CD4-positive, alpha-beta memory T cell (primary cell): Measurements from ENCODE around the gene EPHA10. TPM values are rescaled to one million over a fixed set of nuclear protein-coding genes. Genes with fewer than 3 reads are reported as not detected.

Experiments used
- CTCF ChIA-PET: fragments of 350-600 bp; sonication (Branson Sonifier 250); formaldehyde crosslinking; loops from one replicate; lab custom pipeline; 2021; ENCODE audit warnings: inconsistent platforms; ENCODE audit not compliant: partially characterized antibody; lab: Charles Lee
- POLR2A ChIA-PET: fragments of 350-600 bp; sonication (Branson Sonifier 250); formaldehyde crosslinking; loops from one replicate; lab custom pipeline; 2021; ENCODE audit not compliant: partially characterized antibody; lab: Charles Lee
- DNase-seq, 5 donors: peaks; one replicate each; pipeline versions ENCODE4 v3.0.0 to v3.0.0-alpha.2; 2020 to 2022; ENCODE audit warnings: mixed read lengths in 1 of 5
- H3K27ac ChIP-seq: one replicate; pipeline ENCODE4 v1.7.0; 2013; ENCODE audit warnings: low read depth, low read length
- H3K27me3 ChIP-seq: 2 replicates; pipeline ENCODE4 v1.7.0; 2013; ENCODE audit warnings: mild to moderate bottlenecking, low read length, moderate library complexity; ENCODE audit not compliant: insufficient read depth
- H3K36me3 ChIP-seq: 2 replicates; pipeline ENCODE4 v1.7.0; 2013; ENCODE audit warnings: mild to moderate bottlenecking, low read length, moderate library complexity; ENCODE audit not compliant: insufficient read depth
- H3K4me1 ChIP-seq: 2 replicates; pipeline ENCODE4 v1.7.0; 2013; ENCODE audit warnings: mild to moderate bottlenecking, low read length, moderate library complexity; ENCODE audit not compliant: insufficient read depth
- H3K4me3 ChIP-seq, 2 donors: one replicate each; pipeline ENCODE4 v1.7.0; 2013; ENCODE audit warnings: low read length in 2 of 2, mild to moderate bottlenecking in 1 of 2
- H3K9me3 ChIP-seq, 2 donors: one replicate each; pipeline ENCODE4 v1.7.0; 2013; ENCODE audit warnings: low read length in 2 of 2, control low read depth in 1 of 2; ENCODE audit not compliant: control insufficient read depth in 1 of 2
- H3K27ac Mint-ChIP-seq, 7 donors: one replicate each; pipeline ENCODE4 v1.8.0; 2020 to 2021; ENCODE audit warnings: mixed read lengths in 7 of 7, mild to moderate bottlenecking in 6 of 7, inconsistent platforms in 3 of 7, moderate library complexity in 3 of 7
- H3K27me3 Mint-ChIP-seq, 2 donors: one replicate each; pipeline ENCODE4 v1.8.0; 2020 to 2021; ENCODE audit warnings: mixed read lengths in 2 of 2
- H3K36me3 Mint-ChIP-seq, 2 donors: one replicate each; pipeline ENCODE4 v1.8.0; 2020 to 2021; ENCODE audit warnings: mixed read lengths in 2 of 2, inconsistent platforms in 1 of 2, mild to moderate bottlenecking in 1 of 2
- H3K4me1 Mint-ChIP-seq, 4 donors: one replicate each; pipeline ENCODE4 v1.8.0; 2020 to 2021; ENCODE audit warnings: mixed read lengths in 4 of 4, mild to moderate bottlenecking in 1 of 4
- H3K4me3 Mint-ChIP-seq, 8 donors: one replicate each; pipeline ENCODE4 v1.8.0; 2020 to 2021; ENCODE audit warnings: mixed read lengths in 8 of 8, mild to moderate bottlenecking in 7 of 8, moderate library complexity in 6 of 8, inconsistent platforms in 3 of 8
- H3K9me3 Mint-ChIP-seq, 8 donors: one replicate each; pipeline ENCODE4 v1.8.0; 2020 to 2021; ENCODE audit warnings: mixed read lengths in 8 of 8, mild to moderate bottlenecking in 5 of 8, inconsistent platforms in 3 of 8, moderate library complexity in 1 of 8
- intact Hi-C: fragments of 100-400 bp; cut with micrococcal nuclease; formaldehyde crosslinking; loops from one replicate; pipeline ENCODE4 v1.15.1; 2023
- polyA plus RNA-seq, 2 donors: library from polyadenylated mRNA; unstranded; fragments of 300-500 nt; fragmentation: Illumina TruSeq; gene quantifications; one replicate each; pipeline ENCODE4 v1.2.3, GENCODE V29; 2021
- total RNA-seq, 2 experiments: library from RNA; stranded (reverse); gene quantifications; one replicate each; pipeline ENCODE4 v1.2.3, GENCODE V29; 2021

Gene EPHA10
- total and polyA plus RNA-seq, 4 experiments from 2014 or later: 0.36 TPM; not detected in 3

DNA sequence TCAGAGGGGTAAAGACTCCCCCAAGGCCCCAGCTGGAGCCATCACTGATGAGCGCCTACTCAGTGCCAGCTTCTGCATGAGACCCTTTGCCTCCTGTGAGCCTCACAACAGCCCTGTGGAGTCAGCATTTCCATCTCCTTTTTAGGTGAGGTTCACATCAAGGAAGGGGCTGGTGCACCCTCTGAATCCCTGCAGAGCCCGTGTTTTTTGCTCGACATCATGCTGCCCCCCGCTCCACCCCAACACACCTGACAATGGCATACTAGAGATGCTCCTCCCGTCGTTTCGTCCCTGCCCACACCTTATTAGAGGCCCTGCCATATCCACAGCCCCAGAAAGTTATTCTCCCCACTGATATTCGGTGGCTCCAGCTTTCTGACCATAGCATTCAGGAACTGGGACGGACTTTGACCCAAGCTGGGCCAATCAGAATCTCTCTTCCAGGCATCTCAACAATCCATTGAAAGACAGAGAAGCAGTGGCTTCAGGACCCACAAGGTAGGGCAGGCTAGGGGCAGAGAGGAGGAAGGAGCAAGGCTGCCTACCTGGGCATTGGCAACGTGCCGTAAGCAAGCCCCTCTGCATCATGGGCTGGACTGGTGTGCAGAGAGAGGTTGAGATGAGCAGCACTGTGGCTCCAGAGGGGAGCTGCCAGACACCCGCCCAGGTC, 32.7 kb downstream of the EPHA10 start:
- Histone ChIP-seq H3K27me3 (no peaks in the 10 kb centered on the region), H3K27ac (no peak overlapping the region), H3K9me3 (no peaks in the 10 kb centered on the region), H3K4me3 (no peak overlapping the region), H3K36me3 (no peaks in the 10 kb centered on the region), H3K4me1 (no peaks in the 10 kb centered on the region)
- no peak for DNase-seq
- ChIA-PET CTCF (no interaction called here), POLR2A (no interaction called here)
- Mint-ChIP-seq H3K9me3 (peaks cover 0 to 3% (median 0%) of the 10 kb centered on the region in 8 donors), H3K4me3 (no peak overlapping the region), H3K27ac (no peak overlapping the region), H3K27me3 (peaks cover 33 to 35% of the 10 kb centered on the region in 2 donors), H3K36me3 (no peaks in the 10 kb centered on the region), H3K4me1 (no peaks in the 10 kb centered on the region)
- intact Hi-C loops: no loop called here

DNA sequence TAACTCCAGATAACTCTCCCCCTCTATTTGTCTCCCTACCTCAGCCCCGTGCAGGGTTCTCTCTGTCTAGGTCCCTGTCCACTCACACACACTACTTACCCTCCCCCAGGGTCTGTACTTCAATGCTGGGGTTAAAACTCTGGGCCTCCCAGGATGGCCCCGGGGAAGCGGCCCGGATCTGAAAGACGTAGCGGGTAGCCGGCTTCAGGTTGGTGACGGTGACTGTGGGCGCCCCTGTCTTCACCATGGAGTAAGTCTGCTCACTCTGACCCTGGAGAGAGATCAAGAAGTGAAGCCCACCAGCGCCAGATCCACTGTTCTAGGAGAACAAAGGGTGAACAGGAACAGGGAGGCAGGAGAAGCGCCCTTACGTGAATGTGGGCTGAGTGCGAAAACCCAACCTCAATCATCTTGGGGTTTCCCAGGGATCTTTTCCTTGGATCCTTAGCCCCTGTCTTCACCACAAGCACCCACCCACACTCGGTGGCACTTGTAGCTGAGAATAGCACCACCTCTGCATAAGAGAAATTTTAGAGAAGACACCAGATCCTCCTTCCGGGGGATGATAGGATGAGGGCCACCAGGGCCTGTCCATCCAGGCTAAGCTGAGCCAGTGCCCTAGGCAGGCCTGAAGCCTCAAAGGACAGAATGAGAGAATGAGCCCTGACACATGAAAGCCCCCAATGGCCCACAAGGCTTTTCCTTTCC, 33.5 kb downstream of the EPHA10 start:
- ChIA-PET POLR2A (no interaction called here), CTCF (no interaction called here)
- H3K4me1 ChIP-seq: no peaks in the 10 kb centered on the region
- Mint-ChIP-seq H3K27ac (no peak overlapping the region), H3K27me3 (peaks cover 30 to 35% of the 10 kb centered on the region in 2 donors), H3K4me3 (no peak overlapping the region), H3K4me1 (no peaks in the 10 kb centered on the region), H3K36me3 (no peaks in the 10 kb centered on the region), H3K9me3 (peaks cover 0 to 3% (median 0%) of the 10 kb centered on the region in 8 donors)
- H3K36me3 ChIP-seq: no peaks in the 10 kb centered on the region
- H3K27ac ChIP-seq: no peak overlapping the region
- H3K4me3 ChIP-seq: no peak overlapping the region
- no peak for DNase-seq
- H3K27me3 ChIP-seq: no peaks in the 10 kb centered on the region
- intact Hi-C loops: no loop called here
- H3K9me3 ChIP-seq: no peaks in the 10 kb centered on the region

DNA sequence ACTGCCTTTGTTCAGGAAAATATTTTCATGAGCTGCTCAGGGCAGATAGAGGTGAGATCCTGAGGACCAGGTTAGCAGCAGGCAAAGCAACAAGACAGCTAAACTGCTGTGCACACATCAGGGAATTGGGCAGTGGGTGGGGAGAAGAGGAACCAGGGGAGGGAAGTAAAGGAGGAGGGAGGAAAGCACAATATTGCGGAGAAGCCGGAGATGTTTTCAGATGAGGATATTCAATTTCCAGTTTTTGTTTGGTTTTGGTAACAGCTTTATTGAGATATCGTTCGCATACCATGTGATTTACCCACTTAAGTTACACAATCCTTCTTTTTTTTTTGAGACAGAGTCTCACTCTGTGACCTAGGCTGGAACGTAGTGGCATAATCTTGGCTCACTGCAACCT, 34.5 kb downstream of the EPHA10 start:
- Mint-ChIP-seq H3K27me3 (peaks cover 26 to 29% of the 10 kb centered on the region in 2 donors), H3K4me1 (no peaks in the 10 kb centered on the region), H3K27ac (no peak overlapping the region), H3K36me3 (no peaks in the 10 kb centered on the region), H3K4me3 (no peak overlapping the region), H3K9me3 (peaks cover 0 to 3% (median 0%) of the 10 kb centered on the region in 8 donors)
- intact Hi-C loops: no loop called here
- Histone ChIP-seq H3K27me3 (no peaks in the 10 kb centered on the region), H3K27ac (no peak overlapping the region), H3K36me3 (no peaks in the 10 kb centered on the region), H3K4me3 (no peak overlapping the region), H3K4me1 (no peaks in the 10 kb centered on the region), H3K9me3 (no peaks in the 10 kb centered on the region)
- ChIA-PET CTCF (interaction anchor here (1.1 kb wide), 1 partner anchor 49 kb away, joined by 4 read pairs; no protein-coding TSS in a partner anchor), POLR2A (no interaction called here)
- no peak for DNase-seq

- Histone ChIP-seq H3K4me1 (no peaks in the 10 kb centered on the region), H3K27me3 (no peaks in the 10 kb centered on the region), H3K36me3 (no peaks in the 10 kb centered on the region), H3K4me3 (no peak overlapping the region), H3K27ac (no peak overlapping the region), H3K9me3 (no peaks in the 10 kb centered on the region)
- no peak overlapping the region for H3K4me3 Mint-ChIP-seq
- intact Hi-C loops: no loop called here
- no peaks in the 10 kb centered on the region for H3K4me1 Mint-ChIP-seq
- no peak for DNase-seq
- ChIA-PET POLR2A (no interaction called here), CTCF (no interaction called here)
- H3K36me3 Mint-ChIP-seq: no peaks in the 10 kb centered on the region
- H3K27me3 Mint-ChIP-seq: peaks cover 20 to 23% of the 10 kb centered on the region in 2 donors
- H3K9me3 Mint-ChIP-seq: peaks cover 0 to 2% (median 0%) of the 10 kb centered on the region in 8 donors
- no peak overlapping the region for H3K27ac Mint-ChIP-seq
Measured at GRCh38 chr1:37728416-37728815, 36.5 kb downstream of the EPHA10 start.

GRCh38 chr1:37726751-37727585, 38.0 kb downstream of the EPHA10 start:
- Mint-ChIP-seq H3K27me3 (peaks cover 13 to 15% of the 10 kb centered on the region in 2 donors), H3K36me3 (no peaks in the 10 kb centered on the region), H3K4me1 (no peaks in the 10 kb centered on the region), H3K4me3 (no peak overlapping the region), H3K9me3 (peaks cover 0 to 3% (median 0%) of the 10 kb centered on the region in 8 donors), H3K27ac (no peak overlapping the region)
- H3K9me3 ChIP-seq: no peaks in the 10 kb centered on the region
- no peak for DNase-seq
- H3K36me3 ChIP-seq: no peaks in the 10 kb centered on the region
- POLR2A ChIA-PET: no interaction called here
- no peaks in the 10 kb centered on the region for H3K4me1 ChIP-seq
- intact Hi-C loops: no loop called here
- no peak overlapping the region for H3K27ac ChIP-seq
- H3K4me3 ChIP-seq: no peak overlapping the region
- no peaks in the 10 kb centered on the region for H3K27me3 ChIP-seq
- CTCF ChIA-PET: no interaction called here

DNA sequence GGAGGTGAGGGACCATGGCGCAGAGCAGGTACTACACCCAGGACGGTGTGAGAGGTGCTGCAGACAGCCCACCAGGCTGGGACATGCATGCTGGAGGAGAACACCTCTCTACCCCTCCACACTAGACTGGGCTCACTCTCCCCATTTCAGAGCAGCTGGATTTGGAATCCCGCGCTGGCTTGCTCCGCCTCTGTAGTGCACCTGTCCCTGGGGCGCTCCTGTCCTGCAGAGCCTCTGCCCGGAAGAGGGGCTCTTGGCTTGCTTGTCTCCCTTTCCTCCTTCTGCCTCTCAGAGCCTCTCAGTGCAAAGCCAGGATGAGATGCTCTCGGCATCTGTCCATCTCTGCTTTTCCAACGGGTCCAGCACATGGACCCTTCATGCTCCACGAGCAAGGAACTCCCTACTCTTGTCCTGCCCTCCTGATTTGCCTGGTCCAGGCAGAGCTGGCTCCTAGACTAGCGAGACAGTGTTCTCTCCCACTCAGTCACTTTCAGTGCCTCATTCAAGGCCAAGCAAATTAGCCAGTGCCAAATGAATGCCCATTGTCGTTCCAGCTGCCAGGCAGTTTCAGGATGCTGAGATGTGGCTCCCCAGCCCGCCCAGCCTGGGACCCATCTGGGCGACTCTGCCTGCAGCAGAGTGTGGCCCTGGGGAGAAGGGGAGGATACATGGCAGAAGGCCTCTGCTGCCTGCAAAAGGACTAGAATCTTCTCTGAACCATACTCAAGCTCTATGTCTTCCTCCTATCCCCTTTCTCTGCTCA, 38.9 kb downstream of the EPHA10 start:
- no peak overlapping the region for H3K4me3 Mint-ChIP-seq
- no peak overlapping the region for H3K27ac Mint-ChIP-seq
- DNase-seq: no peak
- Histone ChIP-seq H3K36me3 (no peaks in the 10 kb centered on the region), H3K27ac (no peak overlapping the region), H3K27me3 (no peaks in the 10 kb centered on the region), H3K4me1 (no peaks in the 10 kb centered on the region), H3K9me3 (no peaks in the 10 kb centered on the region), H3K4me3 (no peak overlapping the region)
- H3K27me3 Mint-ChIP-seq: peaks cover 13 to 15% of the 10 kb centered on the region in 2 donors
- intact Hi-C loops: no loop called here
- peaks cover 0 to 3% (median 0%) of the 10 kb centered on the region in 8 donors for H3K9me3 Mint-ChIP-seq
- CTCF ChIA-PET: no interaction called here
- no peaks in the 10 kb centered on the region for H3K4me1 Mint-ChIP-seq
- POLR2A ChIA-PET: no interaction called here
- no peaks in the 10 kb centered on the region for H3K36me3 Mint-ChIP-seq
